HG03060 (cell line): ENCODE results near the gene LTBP1.
"Not testable (repeated sequence)": the region's sequence is repeated elsewhere in the genome, so short reads cannot be mapped to it uniquely, and the experiment has no call there.

ENCODE experiments used
- ATAC-seq: cut with Tn5 transposase; IDR thresholded peaks from one replicate; pipeline ENCODE4 v1.9.1; 2021; ENCODE audit warnings: low read depth, moderate number of reproducible peaks; ENCODE audit not compliant: unreplicated experiment

Gene LTBP1, protein sequence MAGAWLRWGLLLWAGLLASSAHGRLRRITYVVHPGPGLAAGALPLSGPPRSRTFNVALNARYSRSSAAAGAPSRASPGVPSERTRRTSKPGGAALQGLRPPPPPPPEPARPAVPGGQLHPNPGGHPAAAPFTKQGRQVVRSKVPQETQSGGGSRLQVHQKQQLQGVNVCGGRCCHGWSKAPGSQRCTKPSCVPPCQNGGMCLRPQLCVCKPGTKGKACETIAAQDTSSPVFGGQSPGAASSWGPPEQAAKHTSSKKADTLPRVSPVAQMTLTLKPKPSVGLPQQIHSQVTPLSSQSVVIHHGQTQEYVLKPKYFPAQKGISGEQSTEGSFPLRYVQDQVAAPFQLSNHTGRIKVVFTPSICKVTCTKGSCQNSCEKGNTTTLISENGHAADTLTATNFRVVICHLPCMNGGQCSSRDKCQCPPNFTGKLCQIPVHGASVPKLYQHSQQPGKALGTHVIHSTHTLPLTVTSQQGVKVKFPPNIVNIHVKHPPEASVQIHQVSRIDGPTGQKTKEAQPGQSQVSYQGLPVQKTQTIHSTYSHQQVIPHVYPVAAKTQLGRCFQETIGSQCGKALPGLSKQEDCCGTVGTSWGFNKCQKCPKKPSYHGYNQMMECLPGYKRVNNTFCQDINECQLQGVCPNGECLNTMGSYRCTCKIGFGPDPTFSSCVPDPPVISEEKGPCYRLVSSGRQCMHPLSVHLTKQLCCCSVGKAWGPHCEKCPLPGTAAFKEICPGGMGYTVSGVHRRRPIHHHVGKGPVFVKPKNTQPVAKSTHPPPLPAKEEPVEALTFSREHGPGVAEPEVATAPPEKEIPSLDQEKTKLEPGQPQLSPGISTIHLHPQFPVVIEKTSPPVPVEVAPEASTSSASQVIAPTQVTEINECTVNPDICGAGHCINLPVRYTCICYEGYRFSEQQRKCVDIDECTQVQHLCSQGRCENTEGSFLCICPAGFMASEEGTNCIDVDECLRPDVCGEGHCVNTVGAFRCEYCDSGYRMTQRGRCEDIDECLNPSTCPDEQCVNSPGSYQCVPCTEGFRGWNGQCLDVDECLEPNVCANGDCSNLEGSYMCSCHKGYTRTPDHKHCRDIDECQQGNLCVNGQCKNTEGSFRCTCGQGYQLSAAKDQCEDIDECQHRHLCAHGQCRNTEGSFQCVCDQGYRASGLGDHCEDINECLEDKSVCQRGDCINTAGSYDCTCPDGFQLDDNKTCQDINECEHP (N-terminal part only)

DNA sequence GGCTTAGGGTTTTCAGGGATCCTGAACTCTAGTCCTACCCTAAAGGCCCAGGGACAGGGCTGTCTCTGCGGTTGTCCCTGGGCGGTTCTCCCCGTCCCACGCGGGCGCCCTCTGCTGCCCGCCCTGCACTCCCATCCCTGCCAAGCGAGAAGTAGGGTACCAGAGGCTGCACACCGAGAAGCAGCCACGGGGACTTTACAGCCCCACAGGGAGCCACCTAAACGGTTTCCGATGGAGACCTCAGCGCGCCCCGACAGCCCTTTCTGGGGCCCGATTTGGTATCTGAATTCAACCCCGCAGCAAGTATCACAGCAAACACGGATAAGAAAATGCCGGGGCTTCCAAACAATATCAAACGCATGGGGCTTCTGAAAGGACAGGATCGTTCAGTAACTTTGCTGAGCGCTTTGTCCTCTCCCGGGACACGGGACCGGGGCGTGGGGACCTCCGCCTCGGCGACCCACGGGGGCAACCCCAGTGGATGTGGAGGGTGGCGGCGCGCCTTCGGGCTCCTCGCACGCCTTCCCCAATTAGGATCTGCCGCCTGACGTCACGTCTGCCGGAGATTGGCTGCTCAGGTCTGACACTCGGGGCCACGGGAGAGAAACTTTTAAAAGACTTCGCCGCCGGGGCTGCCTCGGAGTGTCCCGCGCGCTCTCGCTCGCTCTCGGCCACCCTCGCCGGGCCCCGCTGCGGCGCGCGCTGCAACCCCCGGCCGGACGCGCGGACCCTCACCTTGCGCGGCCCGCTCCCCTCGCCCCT, at the start of gene LTBP1:
Gene LTBP1, plus strand, starts transcription at position 640 of the 762 bp plus-strand sequence. CDS start 372 bp downstream, outside the sequence.
- peak; percentile 51 for ATAC-seq

GRCh38 chr2:32900246-32900973, 46.3 kb upstream of the LTBP1 start:
- no peak for ATAC-seq

DNA sequence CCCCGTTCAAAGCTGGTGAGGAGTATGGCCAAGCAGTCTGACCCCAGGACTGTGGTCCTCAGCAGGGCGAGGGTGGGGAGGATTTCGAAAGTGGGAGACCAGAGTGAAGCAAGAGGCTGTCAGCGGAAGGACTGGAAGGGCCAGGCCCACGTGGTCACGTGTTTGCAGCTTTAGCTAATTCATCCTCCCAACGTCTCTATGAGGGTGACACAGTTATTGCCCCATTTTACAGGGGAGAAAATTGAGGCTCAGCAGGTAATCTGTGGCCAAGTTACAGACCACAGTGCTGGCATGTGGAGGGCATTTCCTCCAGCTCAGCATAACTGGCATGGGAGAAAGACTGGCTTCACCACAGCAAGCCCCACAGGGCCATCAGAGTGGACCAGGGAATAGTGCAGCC, 45.4 kb upstream of the LTBP1 start:
- ATAC-seq, result no peak

DNA sequence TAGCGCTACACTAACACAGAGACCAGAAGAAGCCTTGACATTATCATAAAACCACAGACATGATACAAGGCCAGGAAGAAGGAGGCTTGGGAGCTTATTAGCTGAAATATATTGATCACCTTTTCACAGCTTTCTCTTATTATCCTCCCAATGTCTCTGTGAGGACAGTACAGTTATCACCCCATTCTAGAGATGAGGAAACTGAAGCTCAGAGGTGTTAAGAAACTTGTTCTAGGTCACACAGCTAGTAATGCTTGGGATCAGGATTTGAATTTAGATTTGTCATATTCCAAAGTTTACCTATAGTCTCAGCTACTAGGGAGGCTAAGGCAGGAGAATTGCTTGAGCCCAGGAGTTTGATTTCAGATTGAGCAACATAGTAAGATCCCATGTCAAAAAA, 44.6 kb upstream of the LTBP1 start:
- no peak for ATAC-seq

DNA sequence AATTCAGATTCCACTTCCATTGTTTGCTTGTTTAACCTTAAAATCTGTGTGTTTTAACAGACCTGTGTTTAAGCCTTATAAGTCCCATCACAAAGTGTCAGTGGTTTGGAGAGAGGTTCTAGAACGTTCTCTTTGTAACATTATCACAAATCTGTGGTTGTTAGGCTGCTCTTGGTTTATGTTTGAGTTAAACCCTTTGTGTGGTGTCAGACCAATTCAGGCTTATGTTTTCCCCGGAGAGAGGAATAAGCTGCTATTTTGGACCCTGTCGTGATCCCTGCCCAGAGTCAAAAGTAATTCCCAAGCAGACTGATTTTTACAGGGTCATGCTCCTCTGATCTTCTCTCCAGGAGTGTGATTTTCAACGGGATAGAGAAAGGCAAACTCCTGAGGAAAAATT, 43.8 kb upstream of the LTBP1 start:
- ATAC-seq, result no peak

DNA sequence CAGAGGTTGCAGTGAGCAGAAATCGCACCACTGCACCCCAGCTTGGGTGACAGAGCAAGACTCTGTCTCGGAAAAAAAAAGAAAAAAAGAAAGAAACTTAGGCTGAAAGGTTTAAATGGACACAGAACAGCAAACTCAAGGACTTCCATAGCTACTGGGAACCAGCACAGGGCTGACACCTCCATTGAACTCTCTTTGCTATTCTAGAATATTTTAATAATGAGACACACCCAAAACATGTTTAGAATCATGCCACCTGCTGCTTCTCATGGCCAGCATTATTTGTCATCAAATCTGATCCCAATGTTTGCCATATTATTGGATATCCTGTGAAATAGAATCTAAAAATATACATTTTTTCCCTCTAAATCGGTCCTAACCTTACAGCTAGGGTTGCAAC, 42.7 kb upstream of the LTBP1 start:
- ATAC-seq, result no peak

GRCh38 chr2:32904751-32905150, 42.0 kb upstream of the LTBP1 start:
- ATAC-seq, result no peak

- ATAC-seq, result no peak
Observed at GRCh38 chr2:32905270-32905669, 41.5 kb upstream of the LTBP1 start.

DNA sequence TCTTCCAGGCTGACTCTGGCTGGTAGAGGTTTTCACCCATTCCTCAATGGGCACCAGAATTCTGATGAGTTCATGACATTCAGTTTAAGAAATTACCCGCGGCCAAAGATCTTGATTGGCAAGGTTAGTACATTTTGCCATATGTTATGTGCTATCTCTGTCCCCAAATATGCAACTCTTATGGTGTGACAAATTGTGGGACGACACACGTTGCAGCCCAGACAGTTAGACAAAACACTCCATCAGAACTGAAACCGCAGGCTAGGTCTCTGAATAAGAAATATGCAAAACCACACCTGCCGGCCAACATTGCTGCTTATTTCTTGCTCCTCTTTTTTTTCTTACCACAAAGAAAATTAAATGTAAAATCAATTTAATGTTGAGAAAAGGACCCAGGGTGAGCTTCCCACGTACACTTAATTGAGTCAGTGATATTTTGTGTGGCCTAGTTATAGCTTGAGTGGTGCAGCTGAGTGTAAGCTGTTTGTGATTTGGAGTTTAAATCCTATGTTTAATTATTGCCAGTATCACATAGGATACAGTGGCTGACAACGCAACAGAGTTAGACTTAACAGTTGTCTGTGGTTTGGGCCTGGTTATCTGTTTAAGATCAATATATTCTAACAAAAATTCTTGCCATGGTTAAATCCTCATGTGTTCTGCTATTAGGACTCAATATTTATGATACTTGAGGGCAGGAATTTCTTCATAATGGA, 35.7 kb upstream of the LTBP1 start:
- ATAC-seq, result peak; percentile 77

DNA sequence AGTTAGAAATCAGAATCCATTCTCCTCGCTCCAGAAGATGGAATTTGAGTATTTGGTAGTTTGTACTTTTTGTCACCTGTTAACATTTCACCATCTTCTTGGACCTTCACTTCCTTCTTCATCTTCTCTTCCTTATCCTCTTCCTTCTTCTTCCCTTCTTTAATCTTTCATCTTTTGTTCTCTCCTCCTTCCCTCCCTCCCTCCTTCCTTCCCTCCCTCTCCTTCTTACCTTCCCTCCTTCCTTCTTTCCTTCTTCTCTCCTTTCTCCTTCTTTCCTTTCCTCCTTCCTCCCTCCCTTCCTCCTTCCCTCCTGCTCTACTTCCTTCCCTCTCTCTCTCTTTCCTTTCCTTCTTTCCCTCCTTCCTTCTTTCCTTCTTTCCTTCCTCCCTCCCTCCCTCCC, 31.1 kb upstream of the LTBP1 start:
- ATAC-seq, result no peak

GRCh38 chr2:32918774-32919173, 28.0 kb upstream of the LTBP1 start:
- ATAC-seq, result no peak

DNA sequence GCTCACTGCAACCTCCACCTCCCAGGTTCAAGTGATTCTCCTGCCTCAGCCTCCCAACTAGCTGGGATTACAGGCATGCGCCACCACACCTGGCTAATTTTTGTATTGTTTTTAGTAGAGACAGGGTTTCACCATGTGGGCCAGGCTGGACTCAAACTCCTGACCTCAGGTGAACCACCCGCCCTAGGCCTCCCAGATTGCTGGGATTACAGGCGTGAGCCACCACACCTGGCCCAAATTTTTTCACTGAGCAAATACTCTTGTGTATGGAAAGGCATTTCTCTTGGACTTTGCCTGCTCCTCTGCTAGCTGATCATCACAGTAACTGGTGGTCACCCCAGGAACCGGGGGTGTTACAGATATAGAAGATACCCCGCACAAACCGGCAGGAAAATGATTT, 26.9 kb upstream of the LTBP1 start:
- ATAC-seq, result not testable (repeated sequence)

GRCh38 chr2:32921486-32921885, 25.3 kb upstream of the LTBP1 start:
- ATAC-seq, result not testable (repeated sequence)

DNA sequence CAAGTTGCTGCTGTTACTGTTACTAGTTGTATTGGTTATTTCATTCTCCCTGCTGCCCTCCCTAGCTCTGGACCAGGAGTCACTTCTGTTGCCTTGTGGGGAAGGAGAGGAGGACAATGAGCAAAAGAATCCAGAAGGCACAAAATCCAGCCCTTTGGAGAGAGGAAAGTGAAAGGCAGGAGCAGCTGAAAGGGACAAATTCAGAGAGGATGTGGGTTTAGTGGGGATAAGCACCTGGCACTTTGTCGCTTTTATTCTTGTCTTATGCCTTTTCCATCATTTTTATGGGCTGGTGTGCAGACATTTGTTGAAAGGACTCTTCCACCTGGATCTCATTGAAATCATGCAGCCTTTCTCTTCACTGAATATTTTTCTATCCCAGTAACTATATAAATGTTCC, 24.3 kb upstream of the LTBP1 start:
- no peak for ATAC-seq

DNA sequence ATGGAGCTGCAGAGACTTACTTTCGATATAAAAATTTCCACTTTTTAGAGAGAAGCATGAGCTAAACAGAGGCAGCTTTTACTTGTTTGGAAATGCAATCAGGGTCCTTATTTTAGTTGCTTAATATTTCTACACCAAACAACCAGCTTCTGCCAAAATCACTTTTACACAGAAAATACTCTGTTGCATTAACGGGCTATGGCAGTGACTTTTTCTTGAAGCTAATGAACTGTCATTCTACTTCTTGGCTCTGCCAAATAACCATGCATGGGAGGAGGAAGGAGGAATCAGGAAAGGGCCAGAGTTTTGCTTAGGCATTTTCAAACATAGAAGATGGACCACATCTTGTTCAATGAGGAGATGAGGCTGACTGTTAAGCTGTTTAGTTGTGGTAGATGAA, 23.6 kb upstream of the LTBP1 start:
- no peak for ATAC-seq

DNA sequence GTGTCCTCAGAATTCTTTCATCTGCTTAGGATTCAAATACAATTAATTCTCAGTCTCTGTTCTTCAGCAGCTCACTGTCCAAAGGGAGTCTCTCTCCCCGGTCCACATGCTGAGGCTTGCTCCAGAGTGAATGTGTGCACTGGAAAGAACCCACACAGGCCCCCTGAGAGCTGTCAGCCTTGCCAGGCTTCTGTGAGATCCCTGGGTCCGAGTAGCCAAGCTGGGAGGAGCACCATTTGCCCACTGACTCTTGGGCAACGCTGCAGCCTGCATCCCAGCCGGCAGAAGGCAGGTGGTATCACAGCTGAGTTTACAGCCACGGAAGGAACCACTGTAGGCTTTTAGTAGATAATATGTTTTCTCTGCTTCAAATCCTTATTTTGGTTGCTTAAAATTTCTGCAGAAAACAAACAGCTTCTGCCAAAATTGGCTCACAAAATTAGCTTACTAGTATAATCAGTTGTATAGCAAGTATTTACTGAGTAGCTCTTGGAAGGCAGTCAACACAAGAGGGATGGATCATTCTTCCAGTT, 21.4 kb upstream of the LTBP1 start:
- ATAC-seq, result no peak

DNA sequence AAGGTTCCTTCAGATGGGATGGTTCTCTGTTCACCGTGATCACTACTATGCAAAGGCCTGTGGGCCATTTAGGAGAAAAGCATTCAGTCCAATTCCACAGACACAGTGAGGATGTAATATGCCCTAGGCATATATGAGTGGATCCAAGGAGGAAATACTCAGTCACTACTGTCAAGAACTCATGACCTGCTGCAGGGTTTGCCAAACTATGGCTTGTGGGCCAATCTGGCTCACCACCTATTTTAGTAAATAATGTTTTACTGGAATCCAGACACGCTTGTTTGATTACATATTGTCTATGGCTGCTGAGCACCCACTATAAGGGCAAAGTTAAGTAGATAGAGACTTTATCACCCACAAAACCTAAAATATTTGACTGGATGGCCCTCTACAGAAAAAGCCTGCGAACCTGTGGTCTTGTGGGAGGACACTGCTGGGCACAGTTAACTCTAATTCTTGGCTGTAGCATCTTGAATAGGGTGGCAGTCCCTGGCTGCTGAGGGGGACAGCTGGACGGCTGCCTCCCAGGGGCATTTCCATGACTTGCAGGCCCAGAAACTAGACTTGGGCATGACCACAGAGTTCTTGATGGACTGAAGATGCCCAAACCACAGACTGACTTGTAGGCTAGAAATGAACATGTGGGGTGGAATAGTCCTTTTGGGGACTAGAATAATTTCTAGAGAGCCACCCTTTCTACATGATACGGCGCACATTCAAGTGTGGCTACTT, 20.6 kb upstream of the LTBP1 start:
- no peak for ATAC-seq

- ATAC-seq, result no peak
Observed at GRCh38 chr2:32926708-32927084, 20.1 kb upstream of the LTBP1 start.
